Vagina (tissue), 2 donors: ENCODE results near the gene KLK8. TPM values are rescaled to one million over a fixed set of nuclear protein-coding genes. Genes with fewer than 3 reads are reported as not detected.

Experiments used
- DNase-seq, 2 donors: peaks; one replicate each; pipeline ENCODE4 v3.0.0-alpha.2; 2017; ENCODE audit errors: extremely low spot score in 2 of 2
- H3K27ac ChIP-seq: fragments of 200-600 bp; sonication (generic); one replicate; pipeline ENCODE4 v1.5.1; 2019
- H3K27me3 ChIP-seq: fragments of 200-600 bp; sonication (generic); one replicate; pipeline ENCODE4 v1.5.1; 2019
- H3K36me3 ChIP-seq, 2 donors: fragments of 200-600 bp; sonication (generic); one replicate each; pipeline ENCODE4 v1.5.1; 2017 to 2019
- H3K4me1 ChIP-seq: fragments of 200-600 bp; sonication (generic); one replicate; pipeline ENCODE4 v1.5.1; 2019
- H3K4me3 ChIP-seq, 2 donors: fragments of 200-600 bp; sonication (generic); 1 replicate in 1 of 2; 2 replicates in 1 of 2; pipeline ENCODE4 v1.5.1; 2016 to 2019
- H3K9me3 ChIP-seq: fragments of 200-600 bp; sonication (generic); one replicate; pipeline ENCODE4 v1.5.1; 2019
- POLR2A ChIP-seq, 2 donors: fragments of 450-650 bp; IDR thresholded peaks; one replicate each; pipeline ENCODE4 v1.6.1; 2017; ENCODE audit warnings: antibody characterized with exemption in 2 of 2, mild to moderate bottlenecking in 2 of 2, moderate library complexity in 2 of 2
- POLR2AphosphoS5 ChIP-seq, 2 donors: sonication (generic); formaldehyde crosslinking; IDR thresholded peaks; one replicate each; pipeline ENCODE4 v1.9.0; 2017; ENCODE audit warnings: antibody characterized with exemption in 2 of 2, mild to moderate bottlenecking in 2 of 2, low read depth in 1 of 2; ENCODE audit not compliant: insufficient read depth in 1 of 2
- intact Hi-C: fragments of 100-400 bp; cut with DNase I; formaldehyde crosslinking; loops from one replicate; pipeline ENCODE4 v1.15.1; 2023
- total RNA-seq: library from RNA; depleted of rRNA; stranded (reverse); fragments of >200 nt; gene quantifications from one replicate; pipeline ENCODE4 v1.2.3, GENCODE V29; 2016
- TF ChIP-seq, protein P1 (sequence below), 3 experiments: fragments of 450-650 bp in 2 of 3; fragments of 200-600 bp in 1 of 3; sonication (generic) in 1 of 3; IDR thresholded peaks; one replicate each; pipeline ENCODE4 v1.5.1; 2017 to 2019; ENCODE audit warnings: antibody characterized with exemption in 3 of 3, mild to moderate bottlenecking in 2 of 3, moderate library complexity in 2 of 3

Gene KLK8
- total RNA-seq, 1 donor from 2014 or later, result 16.2 TPM

DNA sequence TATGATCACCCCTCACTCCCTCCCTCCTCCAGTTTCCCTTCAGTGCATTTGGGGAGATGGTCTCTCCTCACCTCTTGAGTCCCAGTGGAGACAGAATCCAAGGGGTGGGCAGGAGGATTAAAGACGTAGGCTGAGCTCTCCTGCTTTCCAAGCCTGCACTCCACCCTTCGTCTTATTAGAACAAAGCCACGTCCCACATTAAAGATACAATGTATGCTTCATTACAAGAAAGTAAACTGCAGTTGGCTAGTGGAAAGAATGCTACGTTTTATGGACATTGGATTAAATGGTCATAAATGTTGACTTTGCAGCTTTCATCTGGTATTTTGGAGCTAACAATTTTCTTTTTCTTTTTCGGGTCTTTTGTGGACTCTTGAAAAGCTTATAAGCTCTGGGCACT lies 26.5 kb upstream of the KLK8 start:
- intact Hi-C loops, result no loop called here

DNA sequence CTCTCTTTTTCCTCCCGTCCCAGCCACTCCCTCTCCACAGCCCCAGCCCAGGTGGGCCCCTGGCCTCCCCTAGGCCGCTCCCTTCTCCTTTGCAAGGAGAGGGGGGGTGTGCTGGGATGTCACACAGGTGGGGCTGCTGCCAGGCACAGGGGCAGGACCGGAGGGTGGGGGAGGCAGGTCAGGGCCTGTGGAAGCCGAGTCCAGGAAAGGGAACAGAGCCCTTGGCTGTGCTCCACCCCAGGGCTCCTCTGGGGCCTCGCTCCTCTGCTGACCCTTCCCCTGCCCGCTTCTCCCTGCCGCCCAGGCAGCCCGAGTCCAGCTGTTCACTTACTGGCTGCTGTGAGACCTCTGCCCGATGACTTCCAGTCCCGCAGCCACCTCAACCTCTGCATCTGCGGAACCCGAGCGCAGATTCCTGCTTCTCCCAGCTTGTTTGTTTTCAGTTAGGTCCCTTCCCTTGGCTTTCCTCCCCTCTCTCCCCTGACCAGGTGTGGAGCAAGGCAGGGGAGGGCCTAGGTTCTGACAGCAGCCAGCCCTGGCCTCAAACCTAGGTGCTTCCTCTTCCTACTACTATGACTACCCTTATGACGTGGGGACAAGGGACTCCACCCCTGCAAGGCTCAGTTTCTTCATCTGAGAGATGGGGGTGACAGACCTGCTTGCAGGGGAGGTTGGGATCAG lies 25.9 kb upstream of the KLK8 start:
- peaks cover 4% of the 10 kb centered on the region for H3K4me1 ChIP-seq
- DNase-seq, result no peak
- H3K27me3 ChIP-seq, result no peaks in the 10 kb centered on the region
- TF ChIP-seq POLR2AphosphoS5 (IDR thresholded peaks at IDR 0.05; ENCODE audit: insufficient read depth in 1 of 2, low read depth in 1 of 2), result peak in 1 of 2 donors; percentile 36
- TF ChIP-seq POLR2A (IDR thresholded peaks at IDR 0.05), result no peak
- H3K4me3 ChIP-seq, result peak overlapping the region; percentile 18 to 46
- H3K27ac ChIP-seq, result peak overlapping the region; percentile 89
- H3K36me3 ChIP-seq, result no peaks in the 10 kb centered on the region
- H3K9me3 ChIP-seq, result no peaks in the 10 kb centered on the region
- intact Hi-C loops, result no loop called here

More for the DNA sequence above, 26.5 kb upstream of the KLK8 start:
- peaks cover 4% of the 10 kb centered on the region for H3K4me1 ChIP-seq
- DNase-seq, result no peak
- H3K9me3 ChIP-seq, result no peaks in the 10 kb centered on the region
- H3K27ac ChIP-seq, result peak overlapping the region; percentile 89
- H3K27me3 ChIP-seq, result no peaks in the 10 kb centered on the region
- H3K4me3 ChIP-seq, result no peak overlapping the region
- no peaks in the 10 kb centered on the region for H3K36me3 ChIP-seq
- no peak for TF ChIP-seq POLR2A (IDR thresholded peaks at IDR 0.05)
- TF ChIP-seq, protein P1, sequence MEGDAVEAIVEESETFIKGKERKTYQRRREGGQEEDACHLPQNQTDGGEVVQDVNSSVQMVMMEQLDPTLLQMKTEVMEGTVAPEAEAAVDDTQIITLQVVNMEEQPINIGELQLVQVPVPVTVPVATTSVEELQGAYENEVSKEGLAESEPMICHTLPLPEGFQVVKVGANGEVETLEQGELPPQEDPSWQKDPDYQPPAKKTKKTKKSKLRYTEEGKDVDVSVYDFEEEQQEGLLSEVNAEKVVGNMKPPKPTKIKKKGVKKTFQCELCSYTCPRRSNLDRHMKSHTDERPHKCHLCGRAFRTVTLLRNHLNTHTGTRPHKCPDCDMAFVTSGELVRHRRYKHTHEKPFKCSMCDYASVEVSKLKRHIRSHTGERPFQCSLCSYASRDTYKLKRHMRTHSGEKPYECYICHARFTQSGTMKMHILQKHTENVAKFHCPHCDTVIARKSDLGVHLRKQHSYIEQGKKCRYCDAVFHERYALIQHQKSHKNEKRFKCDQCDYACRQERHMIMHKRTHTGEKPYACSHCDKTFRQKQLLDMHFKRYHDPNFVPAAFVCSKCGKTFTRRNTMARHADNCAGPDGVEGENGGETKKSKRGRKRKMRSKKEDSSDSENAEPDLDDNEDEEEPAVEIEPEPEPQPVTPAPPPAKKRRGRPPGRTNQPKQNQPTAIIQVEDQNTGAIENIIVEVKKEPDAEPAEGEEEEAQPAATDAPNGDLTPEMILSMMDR (IDR thresholded peaks at IDR 0.05), result no peak
- no peak for TF ChIP-seq POLR2AphosphoS5 (IDR thresholded peaks at IDR 0.05; ENCODE audit: insufficient read depth in 1 of 2, low read depth in 1 of 2)

DNA sequence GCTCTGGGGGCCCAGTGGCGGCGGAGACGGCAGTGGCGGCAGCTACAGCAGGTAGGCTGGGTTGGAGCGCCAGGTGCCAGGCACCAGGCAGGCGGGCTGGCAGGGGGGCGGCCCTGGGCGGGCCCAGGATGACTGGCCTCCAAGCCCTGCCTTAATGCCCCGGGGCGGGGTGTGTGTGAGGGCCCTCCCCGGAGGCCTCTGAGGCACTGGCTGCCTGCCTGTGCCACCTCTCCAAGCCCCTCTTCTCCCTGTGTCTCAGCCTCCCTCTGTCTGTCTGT lies 25.1 kb upstream of the KLK8 start, which contains the start of gene KLK11:
Gene KLK11 (minus strand): TSS at position 63 of the 278 bp plus-strand sequence. CDS start 985 bp downstream, outside the sequence.
- no peak for DNase-seq
- H3K36me3 ChIP-seq, result no peaks in the 10 kb centered on the region
- H3K4me1 ChIP-seq, result peaks cover 4% of the 10 kb centered on the region
- no peaks in the 10 kb centered on the region for H3K9me3 ChIP-seq
- intact Hi-C loops, result no loop called here
- H3K4me3 ChIP-seq, result peak within 1 kb of the TSS; percentile 18 to 46
- peak within 1 kb of the TSS; percentile 89 for H3K27ac ChIP-seq
- peak in 1 of 2 donors; percentile 18 for TF ChIP-seq POLR2AphosphoS5 (IDR thresholded peaks at IDR 0.05; ENCODE audit: insufficient read depth in 1 of 2, low read depth in 1 of 2)
- TF ChIP-seq, protein P1 (IDR thresholded peaks at IDR 0.05), result no peak
- TF ChIP-seq POLR2A (IDR thresholded peaks at IDR 0.05), result no peak
- H3K27me3 ChIP-seq, result no peaks in the 10 kb centered on the region

DNA sequence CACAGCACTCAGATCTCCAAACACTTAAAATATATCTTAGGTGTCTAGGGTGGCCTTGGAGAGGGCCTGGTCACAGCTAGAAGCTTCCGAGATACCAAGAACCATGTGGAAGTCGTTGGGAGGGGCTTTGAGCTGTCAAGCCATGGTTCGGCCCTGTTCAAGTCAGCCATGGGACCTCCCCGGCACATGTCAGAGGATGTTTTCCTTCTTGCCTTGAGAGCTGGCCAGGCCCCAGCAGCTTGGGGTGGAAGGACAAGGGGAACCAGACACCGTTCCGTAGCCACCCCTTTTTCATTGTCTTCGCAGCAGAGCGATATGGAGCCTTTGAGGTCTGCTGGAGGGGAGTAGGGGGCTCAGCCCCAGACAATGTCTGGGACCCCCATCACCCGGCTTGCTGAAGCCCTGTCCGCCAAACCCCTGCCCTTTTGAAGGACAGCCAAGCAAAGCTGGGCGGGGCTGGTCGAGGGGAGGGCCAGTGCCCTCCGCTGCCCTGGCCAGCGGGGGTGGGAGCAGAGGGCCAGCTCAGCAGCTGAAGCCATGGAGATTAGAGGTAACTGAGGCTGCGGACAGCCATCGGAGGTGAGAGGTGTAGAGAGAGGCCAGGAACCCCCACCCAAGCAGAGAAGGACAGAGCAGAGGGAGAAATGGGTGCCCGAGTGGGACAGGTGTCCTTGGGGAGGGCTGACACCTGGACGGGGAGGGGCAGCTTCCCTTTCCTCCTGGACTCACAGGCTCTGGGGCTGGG lies 24.6 kb upstream of the KLK8 start:
- no peaks in the 10 kb centered on the region for H3K36me3 ChIP-seq
- intact Hi-C loops, result no loop called here
- TF ChIP-seq POLR2A (IDR thresholded peaks at IDR 0.05), result no peak
- H3K4me1 ChIP-seq, result peaks cover 4% of the 10 kb centered on the region
- no peak for DNase-seq
- H3K9me3 ChIP-seq, result no peaks in the 10 kb centered on the region
- H3K4me3 ChIP-seq, result peak overlapping the region; percentile 16 to 46
- no peaks in the 10 kb centered on the region for H3K27me3 ChIP-seq
- H3K27ac ChIP-seq, result peak overlapping the region; percentile 89

DNA sequence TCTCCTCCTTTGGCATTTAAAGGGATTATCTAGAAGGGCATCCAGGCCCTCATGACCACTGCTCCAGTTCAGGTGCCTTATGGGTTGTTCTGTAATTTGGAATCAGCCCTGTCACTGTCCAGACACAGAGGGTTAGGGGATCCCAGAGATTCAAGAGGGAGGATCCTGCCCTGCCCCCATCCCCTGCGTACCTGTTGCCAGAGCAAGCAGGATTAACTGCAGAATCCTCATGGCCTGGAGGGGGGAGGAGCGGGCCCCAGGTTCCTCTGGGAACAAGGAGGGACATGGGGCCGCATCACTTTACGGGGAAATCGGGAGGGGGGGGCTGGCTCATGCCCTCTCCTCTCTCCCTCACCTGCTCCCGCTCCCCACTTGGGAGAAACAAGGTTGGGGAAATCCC lies 24.0 kb upstream of the KLK8 start:
- peak overlapping the region; percentile 89 for H3K27ac ChIP-seq
- no peaks in the 10 kb centered on the region for H3K9me3 ChIP-seq
- peak overlapping the region; percentile 10 to 46 for H3K4me3 ChIP-seq
- no peaks in the 10 kb centered on the region for H3K27me3 ChIP-seq
- no peaks in the 10 kb centered on the region for H3K36me3 ChIP-seq
- peaks cover 4% of the 10 kb centered on the region for H3K4me1 ChIP-seq
- intact Hi-C loops, result no loop called here
- no peak for DNase-seq
- TF ChIP-seq POLR2AphosphoS5 (IDR thresholded peaks at IDR 0.05; ENCODE audit: insufficient read depth in 1 of 2, low read depth in 1 of 2) (no peak), POLR2A (IDR thresholded peaks at IDR 0.05) (no peak)
- TF ChIP-seq, protein P1 (IDR thresholded peaks at IDR 0.05), result no peak

DNA sequence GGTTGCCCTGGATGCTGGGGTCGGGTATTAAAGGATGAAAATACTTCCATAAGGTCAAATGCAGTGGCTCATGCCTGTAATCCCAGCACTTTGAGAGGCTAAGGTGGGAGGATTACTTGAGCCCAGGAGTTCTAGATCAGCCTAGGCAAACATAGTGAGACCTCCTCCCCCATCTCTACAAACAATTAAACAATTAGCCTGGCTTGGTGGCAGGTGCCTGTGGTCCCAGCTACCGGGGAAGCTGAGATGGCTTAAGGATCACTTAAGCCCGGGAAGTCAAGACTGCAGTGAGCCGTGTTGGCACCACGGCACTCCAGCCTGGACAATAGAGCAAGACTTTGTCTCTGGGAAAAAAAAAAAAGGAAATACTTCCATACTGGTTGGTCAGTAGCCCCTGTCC lies 23.5 kb upstream of the KLK8 start:
- H3K27me3 ChIP-seq, result no peaks in the 10 kb centered on the region
- DNase-seq, result no peak
- H3K9me3 ChIP-seq, result no peaks in the 10 kb centered on the region
- H3K4me1 ChIP-seq, result peaks cover 4% of the 10 kb centered on the region
- intact Hi-C loops, result no loop called here
- H3K27ac ChIP-seq, result peak overlapping the region; percentile 89
- TF ChIP-seq, protein P1 (IDR thresholded peaks at IDR 0.05), result no peak
- no peak for TF ChIP-seq POLR2AphosphoS5 (IDR thresholded peaks at IDR 0.05; ENCODE audit: insufficient read depth in 1 of 2, low read depth in 1 of 2)
- TF ChIP-seq POLR2A (IDR thresholded peaks at IDR 0.05), result no peak
- H3K4me3 ChIP-seq, result peak overlapping the region in 1 of 2 donors; percentile 46
- H3K36me3 ChIP-seq, result no peaks in the 10 kb centered on the region
